Non-pigmented ciliary epithelial cell (primary cell): ENCODE results near the gene TMEM140.
"Not testable (repeated sequence)": the region's sequence is repeated elsewhere in the genome, so short reads cannot be mapped to it uniquely, and the experiment has no call there.

ENCODE experiments used
- DNase-seq: peaks from one replicate; pipeline ENCODE4 v3.0.0-alpha.2; 2010; ENCODE audit warnings: low read depth

Gene TMEM140

GRCh38 chr7:135158874-135159273 is 11.0 kb downstream of the TMEM140 start:
- DNase-seq, result no peak

GRCh38 chr7:135159359-135160085 is 11.7 kb downstream of the TMEM140 start:
- DNase-seq, result no peak

DNA sequence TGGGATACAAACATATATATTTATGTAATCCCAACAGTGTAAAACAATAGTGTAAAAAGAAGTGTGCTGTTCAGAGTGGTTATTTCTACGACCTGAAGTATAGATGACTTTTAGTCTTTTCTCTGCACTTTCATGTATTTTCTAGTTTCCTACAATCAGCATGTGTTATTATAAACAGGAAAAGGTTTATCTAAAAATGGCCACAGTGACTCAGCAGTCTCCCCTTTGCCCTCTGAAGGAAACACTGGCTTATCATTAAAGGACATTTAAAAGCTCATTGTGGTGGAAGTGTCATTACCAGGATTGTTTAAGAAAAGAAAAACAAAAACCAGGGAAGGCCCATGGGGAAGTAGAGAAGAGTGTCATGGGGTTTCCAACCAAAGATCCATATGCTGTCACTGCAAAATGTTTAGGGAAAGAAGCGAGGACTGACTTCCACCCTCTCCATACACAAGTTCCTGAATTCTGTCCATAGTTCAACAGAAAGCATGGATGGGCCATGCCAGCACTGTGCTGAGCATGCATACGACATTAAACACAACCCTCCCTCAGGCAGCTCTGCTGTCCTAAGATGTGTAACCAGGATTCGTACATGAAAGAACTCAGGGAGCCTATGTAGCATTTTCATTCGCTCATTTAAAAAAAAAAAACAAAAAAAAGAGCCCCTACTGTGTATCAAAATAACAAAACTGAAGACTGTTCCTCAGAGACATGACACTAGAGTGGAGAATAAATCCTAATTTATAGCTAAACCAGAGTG is 12.4 kb downstream of the TMEM140 start:
- no peak for DNase-seq

GRCh38 chr7:135160858-135161653 is 13.2 kb downstream of the TMEM140 start:
- DNase-seq, result no peak

- no peak for DNase-seq
Observed at GRCh38 chr7:135161669-135162068, 13.8 kb downstream of the TMEM140 start.

DNA sequence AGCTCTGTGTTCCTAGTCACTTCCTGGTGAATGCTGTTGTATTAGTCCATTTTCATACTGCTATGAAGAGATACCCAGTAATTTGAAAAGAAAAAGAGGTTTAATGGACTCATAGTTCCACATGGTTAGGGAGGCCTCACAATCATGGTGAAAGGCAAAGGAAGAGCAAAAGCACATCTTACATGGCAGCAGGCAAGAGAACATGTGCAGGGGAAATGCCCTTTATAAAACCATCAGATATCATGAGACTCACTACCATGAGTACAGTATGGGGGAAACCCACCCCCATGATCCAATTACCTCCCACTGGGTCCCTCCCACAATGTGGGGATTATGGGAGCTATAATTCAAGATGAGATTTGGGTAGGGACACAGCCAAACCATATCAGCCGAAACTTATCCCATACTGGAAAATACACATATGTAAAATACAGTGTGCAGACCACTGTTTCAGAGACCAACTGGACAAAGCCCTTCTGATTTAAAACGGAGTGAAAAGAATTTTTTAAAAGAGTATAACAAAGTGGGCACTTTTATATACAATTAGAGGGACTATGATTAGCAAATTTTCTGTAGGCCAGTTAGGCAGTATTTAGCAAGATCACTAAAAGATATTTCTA is 14.6 kb downstream of the TMEM140 start:
- no peak for DNase-seq

- DNase-seq, result no peak
Observed at GRCh38 chr7:135164357-135165061, 16.6 kb downstream of the TMEM140 start.

DNA sequence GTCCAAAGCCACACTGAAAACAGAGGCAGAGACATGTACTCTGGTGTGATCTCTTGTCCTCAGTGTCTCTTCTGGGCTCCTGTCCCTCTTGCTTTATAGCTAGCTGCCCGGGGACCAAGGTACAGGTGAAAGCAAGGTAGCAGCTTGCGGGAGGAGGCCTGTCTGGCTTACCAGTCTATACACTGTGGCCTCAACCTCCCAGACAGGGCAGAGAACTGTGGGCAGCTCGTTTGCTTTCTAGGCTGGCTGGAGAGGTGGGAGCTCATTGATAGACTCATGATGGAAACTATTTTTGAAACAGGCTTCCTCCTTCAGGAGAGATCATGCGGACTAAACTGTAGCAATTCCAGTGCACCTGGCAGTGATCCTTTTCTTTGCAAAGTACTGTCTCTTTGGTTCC is 18.0 kb downstream of the TMEM140 start:
- no peak for DNase-seq

DNA sequence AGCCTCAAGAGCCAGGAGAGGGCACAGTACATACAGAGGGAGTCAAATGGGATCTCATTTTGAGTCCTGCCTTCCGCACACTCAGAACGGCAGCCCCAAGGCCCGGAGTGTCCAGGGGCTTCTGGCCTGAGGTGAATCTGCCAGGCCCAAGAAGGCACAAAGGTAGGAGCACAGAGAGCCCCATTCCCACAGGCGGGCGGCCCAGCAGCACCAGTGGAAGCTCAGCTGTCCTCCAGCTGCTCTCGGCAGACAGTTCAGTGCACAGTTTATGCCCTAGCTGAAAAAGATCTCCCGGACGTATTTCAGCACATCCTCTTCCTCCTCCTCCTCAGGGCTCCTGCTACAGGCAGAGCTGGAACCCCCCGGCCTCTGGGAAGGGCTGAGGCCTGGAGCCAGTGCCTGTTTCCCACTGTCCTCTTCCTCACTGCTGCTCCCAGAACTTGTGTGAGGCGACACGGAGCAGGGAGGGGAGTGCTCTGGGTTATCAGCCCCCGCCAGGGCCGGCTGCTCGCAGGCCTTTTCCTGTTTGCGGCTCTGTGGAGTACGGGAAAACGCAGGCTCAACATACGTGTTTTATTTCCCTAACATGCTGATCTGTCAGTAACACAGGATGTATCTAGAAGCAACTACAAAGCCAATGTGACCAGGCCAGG is 18.6 kb downstream of the TMEM140 start:
- DNase-seq, result no peak

GRCh38 chr7:135167365-135167917 is 19.6 kb downstream of the TMEM140 start:
- no peak for DNase-seq

DNA sequence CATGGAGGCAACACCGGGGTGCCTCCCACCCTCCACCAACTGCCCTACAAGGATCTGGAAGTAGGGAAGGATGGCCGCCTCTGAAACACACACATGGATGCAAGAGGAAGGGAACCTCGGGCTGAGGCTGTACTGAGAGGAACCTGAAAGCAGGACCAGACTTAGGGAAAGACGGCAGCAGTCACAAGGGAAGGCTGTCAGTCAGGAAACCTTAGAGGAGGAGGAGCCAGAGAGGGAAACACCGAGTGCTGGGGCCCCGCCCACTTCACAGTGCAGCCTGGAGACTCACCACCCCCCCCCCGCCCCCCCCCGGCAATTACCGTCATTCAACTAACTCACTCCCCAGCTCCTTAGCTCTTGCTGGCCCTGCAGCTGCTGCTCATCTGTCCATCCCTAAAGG is 20.1 kb downstream of the TMEM140 start:
- no peak for DNase-seq

DNA sequence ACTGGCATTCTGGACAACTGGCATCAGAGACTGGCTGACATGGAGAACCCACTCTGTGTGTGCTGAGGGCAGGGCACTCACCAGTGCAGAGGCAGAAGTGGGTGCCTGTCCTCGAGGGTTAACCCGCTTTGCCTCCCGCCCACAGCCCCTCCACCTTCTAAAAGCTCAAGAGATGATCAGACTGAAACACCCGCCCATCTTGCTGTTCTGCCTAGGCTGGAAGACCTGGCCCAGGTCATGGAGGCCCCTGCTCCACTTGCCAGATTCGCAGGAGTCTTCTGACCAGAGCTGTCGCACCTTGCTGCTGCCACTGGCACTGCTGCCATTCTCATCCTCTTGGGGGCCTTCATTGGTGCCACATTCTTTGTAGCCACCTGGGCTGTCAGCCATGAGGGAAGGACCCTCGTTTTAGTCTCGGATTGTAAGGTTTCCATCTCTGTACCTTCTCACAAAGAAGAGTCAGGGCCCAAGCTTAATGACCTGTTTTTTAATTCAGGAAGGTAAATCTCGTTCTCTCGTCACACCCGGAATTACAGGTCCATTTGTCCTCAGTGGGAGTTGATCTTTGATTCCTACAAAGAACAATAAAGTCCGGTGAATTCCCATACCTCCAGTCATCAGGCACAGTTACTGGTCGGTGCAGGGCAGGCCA is 20.7 kb downstream of the TMEM140 start:
- no peak for DNase-seq

DNA sequence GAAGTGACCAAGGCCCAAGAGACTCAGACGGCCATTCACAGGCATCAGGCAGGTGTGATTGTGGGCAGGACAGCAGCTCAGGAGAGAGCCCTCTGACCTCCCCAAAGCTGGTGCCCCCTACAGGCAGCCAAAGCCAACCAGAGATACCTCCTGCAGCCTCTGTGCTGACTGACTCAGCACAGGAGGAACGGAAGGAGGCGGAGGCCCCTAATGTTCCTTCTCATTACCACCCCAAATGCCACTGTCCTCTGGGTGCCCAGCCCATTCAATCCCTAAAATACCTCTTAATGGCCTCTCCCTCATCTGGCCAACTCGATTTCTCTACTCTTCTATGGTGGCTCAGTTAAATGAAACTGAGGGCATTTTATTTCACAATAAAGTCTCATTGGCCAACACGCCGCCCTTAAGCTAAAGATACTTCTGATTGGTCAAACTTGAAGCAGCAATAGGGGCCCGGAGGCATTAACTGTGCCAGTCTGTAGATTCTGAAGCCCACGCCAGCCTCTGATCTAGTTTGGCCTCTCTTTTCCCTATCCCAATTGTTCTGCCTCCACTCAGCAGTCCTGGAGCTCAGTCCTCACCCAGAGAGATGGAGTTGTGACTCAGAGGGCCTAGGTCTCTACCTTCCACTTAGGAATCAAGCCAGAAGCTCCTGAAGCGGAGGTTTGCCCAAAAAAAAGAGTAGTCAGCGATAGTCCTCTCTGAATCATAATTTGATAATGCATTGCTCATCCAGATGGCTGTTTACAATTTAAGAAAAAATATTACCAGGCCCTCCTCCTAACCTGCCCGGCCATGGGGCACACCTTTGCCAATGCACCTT is 21.5 kb downstream of the TMEM140 start:
- DNase-seq, result no peak

DNA sequence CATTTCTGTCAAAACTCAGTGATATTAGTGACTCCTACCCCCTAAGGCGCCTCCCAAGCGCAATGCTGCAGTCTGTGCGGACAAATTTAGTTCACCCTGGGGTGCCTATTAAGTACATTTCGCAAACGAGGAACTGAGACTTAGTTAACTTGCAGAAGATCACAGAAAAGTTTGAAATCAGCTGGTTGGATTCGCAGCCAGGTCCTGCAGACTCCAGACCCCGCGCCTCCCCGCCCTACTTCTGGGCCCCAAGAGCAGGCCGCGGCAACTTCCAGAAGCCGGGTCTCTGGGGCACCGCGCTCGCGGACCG is 22.0 kb downstream of the TMEM140 start:
- DNase-seq, result no peak

- DNase-seq, result peak; percentile 52
Observed at GRCh38 chr7:135170274-135170997, 22.6 kb downstream of the TMEM140 start, which contains the start of gene CYREN. TSS of gene CYREN (minus strand) at chr7:135170707. CDS start at chr7:135168922, 1,785 bp downstream.

GRCh38 chr7:135170998-135171481 is 23.2 kb downstream of the TMEM140 start:
- DNase-seq, result not testable (repeated sequence)

- DNase-seq, result not testable (repeated sequence)
Observed at GRCh38 chr7:135171581-135172291, 23.9 kb downstream of the TMEM140 start.

DNA sequence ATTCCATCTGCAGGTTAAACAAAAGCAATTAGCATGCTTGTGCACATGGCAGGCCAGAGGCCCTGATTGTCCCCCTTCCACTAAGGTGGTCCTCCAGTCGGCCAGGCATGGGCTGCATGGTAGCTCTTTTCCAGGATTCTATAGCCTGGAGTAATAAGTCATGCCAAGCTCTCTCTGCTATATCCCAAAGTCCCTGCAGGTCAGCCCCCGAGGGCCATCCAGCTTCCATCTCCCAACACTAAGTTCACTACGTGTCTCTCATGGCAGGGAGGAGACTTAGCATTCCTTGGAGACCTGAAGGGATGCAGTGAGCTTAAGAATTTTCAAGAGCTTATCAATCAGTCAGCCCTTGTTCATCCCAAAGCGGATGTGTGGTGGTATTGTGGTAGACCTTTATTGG is 26.0 kb downstream of the TMEM140 start:
- not testable (repeated sequence) for DNase-seq
